ENCODE data around the gene SLC9A7.

Gene SLC9A7

DNA sequence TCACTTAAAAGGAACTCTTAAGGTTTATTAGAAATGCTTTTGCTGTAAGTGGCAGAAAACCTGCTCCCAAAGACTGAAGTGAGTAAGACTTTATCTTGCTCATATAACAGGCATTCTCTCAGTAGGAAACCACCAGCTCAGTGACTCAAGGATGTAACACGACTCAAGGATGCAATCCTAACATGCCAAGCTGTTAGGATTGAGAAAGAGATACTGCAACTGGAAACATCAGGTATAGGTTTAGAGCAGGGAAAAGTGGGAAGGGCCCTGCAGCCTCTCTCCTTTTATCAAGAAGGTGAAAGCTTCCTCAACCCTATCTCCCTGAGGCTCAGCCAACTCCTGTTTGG lies 11.9 kb upstream of the SLC9A7 start:
- Histone ChIP-seq H3K27me3 (no peaks in the 10 kb centered on the region), H3K27ac (no peak overlapping the region), H3K4me1 (no peaks in the 10 kb centered on the region), H3K4me3 (no peak overlapping the region), H3K36me3 (no peaks in the 10 kb centered on the region), H3K9me3 (no peaks in the 10 kb centered on the region)
- intact Hi-C loops (cut with DNase I; ENCODE audit: low total_unique reads), result no loop called here
- no peak for DNase-seq
- TF ChIP-seq, protein P1, sequence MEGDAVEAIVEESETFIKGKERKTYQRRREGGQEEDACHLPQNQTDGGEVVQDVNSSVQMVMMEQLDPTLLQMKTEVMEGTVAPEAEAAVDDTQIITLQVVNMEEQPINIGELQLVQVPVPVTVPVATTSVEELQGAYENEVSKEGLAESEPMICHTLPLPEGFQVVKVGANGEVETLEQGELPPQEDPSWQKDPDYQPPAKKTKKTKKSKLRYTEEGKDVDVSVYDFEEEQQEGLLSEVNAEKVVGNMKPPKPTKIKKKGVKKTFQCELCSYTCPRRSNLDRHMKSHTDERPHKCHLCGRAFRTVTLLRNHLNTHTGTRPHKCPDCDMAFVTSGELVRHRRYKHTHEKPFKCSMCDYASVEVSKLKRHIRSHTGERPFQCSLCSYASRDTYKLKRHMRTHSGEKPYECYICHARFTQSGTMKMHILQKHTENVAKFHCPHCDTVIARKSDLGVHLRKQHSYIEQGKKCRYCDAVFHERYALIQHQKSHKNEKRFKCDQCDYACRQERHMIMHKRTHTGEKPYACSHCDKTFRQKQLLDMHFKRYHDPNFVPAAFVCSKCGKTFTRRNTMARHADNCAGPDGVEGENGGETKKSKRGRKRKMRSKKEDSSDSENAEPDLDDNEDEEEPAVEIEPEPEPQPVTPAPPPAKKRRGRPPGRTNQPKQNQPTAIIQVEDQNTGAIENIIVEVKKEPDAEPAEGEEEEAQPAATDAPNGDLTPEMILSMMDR (IDR thresholded peaks at IDR 0.05), result no peak

- TF ChIP-seq, protein P1 (IDR thresholded peaks at IDR 0.05), result no peak
- Histone ChIP-seq H3K4me3 (no peak overlapping the region), H3K4me1 (no peaks in the 10 kb centered on the region), H3K9me3 (no peaks in the 10 kb centered on the region), H3K27ac (no peak overlapping the region), H3K36me3 (no peaks in the 10 kb centered on the region), H3K27me3 (no peaks in the 10 kb centered on the region)
- DNase-seq, result no peak
- intact Hi-C loops (cut with DNase I; ENCODE audit: low total_unique reads), result no loop called here
Observed at GRCh38 chrX:46770000-46770816, 11.3 kb upstream of the SLC9A7 start.

DNA sequence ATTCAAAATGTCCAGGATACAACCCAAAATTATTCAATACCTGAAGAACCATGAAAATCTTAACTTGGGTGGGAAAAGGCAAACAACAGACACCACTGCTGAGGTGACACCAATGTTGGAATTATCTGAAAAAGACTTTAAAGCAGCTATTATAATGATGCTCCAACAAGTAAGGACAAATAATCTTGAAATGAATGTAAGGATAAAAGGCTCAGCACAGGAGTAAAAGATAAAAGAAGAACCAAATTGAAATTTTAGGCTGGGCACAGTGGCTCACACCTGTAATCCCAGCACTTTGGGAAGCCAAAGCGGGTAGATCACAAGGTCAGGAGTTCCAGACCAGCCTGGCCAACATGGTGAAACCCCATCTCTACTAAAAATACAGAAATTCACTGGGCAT lies 4.0 kb upstream of the SLC9A7 start:
- DNase-seq, result no peak
- Histone ChIP-seq H3K36me3 (no peaks in the 10 kb centered on the region), H3K4me1 (peaks cover 0 to 8% (median 3%) of the 10 kb centered on the region in 4 donors), H3K9me3 (peaks cover 0 to 12% (median 5%) of the 10 kb centered on the region in 3 donors), H3K27me3 (no peaks in the 10 kb centered on the region), H3K27ac (no peak overlapping the region), H3K4me3 (no peak overlapping the region)
- intact Hi-C loops (cut with DNase I; ENCODE audit: low total_unique reads), result no loop called here
- TF ChIP-seq, protein P1 (IDR thresholded peaks at IDR 0.05), result no peak

DNA sequence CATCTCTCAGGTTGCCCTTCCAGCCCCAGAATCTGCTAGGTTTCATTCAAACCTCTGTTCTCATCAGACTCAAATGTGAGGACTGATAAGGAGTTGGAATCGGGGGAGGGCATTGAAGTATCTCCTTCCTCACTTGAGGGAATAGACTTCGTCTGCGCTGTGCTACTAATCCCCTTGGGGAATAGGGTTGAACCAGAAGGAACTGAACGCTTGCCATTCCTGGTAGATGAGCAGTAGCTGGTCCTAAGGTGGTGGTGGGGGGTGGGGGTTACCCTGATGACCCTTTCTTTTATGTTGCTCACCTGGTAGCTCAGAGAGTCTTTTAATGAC lies 692 bp upstream of the SLC9A7 start:
- H3K4me3 ChIP-seq, result peak overlapping the region; percentile 51 to 60
- no peak for DNase-seq
- no peaks in the 10 kb centered on the region for H3K36me3 ChIP-seq
- intact Hi-C loops (cut with DNase I; ENCODE audit: low total_unique reads), result loop anchor here (5.0 kb wide), 2 partner anchors 268 to 333 kb away; no protein-coding TSS in a partner anchor
- no peaks in the 10 kb centered on the region for H3K27me3 ChIP-seq
- peaks cover 0 to 12% (median 5%) of the 10 kb centered on the region in 3 donors for H3K9me3 ChIP-seq
- H3K4me1 ChIP-seq, result peaks cover 0 to 8% (median 3%) of the 10 kb centered on the region in 4 donors
- no peak overlapping the region for H3K27ac ChIP-seq
- TF ChIP-seq, protein P1 (IDR thresholded peaks at IDR 0.05), result no peak

DNA sequence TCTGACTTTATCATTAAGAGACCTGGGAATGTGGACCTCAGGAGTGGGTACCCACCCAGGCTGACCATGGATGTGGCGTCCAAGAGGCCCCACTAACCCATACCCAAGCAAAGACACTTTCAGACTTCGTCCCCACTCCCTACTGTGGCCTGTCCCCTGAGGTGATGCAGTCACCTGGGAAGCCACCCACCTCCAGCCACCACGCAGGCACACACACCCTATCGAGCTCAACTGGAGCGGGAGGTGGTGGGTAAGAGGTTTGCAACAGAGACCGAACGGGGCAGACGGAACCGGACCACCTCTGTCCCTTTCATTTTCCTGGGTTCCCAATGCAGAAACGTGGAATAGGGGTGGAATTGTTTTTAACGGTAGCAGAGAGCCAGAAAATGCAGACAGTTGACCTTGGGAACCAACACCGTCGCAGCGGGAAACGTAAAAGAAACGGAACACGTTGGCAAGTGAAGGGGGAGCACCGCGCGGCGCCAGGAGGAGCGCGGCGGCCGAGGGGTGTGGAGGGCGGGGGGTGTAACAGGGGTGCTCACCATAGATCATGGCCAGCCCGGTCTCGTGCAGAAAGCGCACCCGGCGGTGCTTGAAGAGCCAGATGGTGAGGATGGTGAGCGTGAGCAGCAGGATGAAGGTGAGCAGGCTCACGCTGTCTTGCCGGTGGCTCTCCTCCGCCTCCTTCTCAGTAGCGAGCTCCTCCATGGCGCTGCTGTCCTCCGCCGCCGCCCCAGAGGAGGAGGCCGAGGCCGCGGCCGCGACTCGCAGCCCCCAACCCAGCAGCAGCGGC lies 559 bp downstream of the SLC9A7 start:
- Histone ChIP-seq H3K36me3 (no peaks in the 10 kb centered on the region), H3K9me3 (peaks cover 0 to 11% (median 5%) of the 10 kb centered on the region in 3 donors), H3K27me3 (no peaks in the 10 kb centered on the region), H3K4me1 (peaks cover 0 to 8% (median 3%) of the 10 kb centered on the region in 4 donors), H3K27ac (peak overlapping the region; percentile 22), H3K4me3 (peak overlapping the region; percentile 51 to 60)
- intact Hi-C loops (cut with DNase I; ENCODE audit: low total_unique reads), result loop anchor here (5.0 kb wide), 2 partner anchors 269 to 334 kb away; no protein-coding TSS in a partner anchor
- TF ChIP-seq, protein P1 (IDR thresholded peaks at IDR 0.05), result no peak
- DNase-seq, result no peak
